ENCODE measurements around the gene TMEM129.

DNA sequence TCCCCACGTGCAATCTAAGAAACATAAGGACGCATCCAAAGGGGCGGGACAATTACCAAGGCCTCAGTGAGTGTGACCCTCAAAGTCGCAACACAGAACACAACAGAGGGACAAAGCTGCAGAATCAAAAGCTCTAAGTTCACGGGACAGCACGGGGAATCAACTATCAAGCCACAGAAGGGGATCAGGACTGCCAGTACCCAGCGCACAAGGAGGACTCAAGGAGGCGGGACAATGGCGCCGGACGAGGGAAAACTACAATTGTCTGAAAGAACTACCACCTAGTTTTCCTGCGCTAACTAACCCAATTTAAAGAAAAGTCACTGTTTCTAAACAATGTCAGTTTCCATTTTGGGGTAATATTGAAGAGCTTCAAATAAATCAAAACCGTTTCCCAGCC lies 38.3 kb downstream of the TMEM129 start:
- TF ChIP-seq, protein P1, sequence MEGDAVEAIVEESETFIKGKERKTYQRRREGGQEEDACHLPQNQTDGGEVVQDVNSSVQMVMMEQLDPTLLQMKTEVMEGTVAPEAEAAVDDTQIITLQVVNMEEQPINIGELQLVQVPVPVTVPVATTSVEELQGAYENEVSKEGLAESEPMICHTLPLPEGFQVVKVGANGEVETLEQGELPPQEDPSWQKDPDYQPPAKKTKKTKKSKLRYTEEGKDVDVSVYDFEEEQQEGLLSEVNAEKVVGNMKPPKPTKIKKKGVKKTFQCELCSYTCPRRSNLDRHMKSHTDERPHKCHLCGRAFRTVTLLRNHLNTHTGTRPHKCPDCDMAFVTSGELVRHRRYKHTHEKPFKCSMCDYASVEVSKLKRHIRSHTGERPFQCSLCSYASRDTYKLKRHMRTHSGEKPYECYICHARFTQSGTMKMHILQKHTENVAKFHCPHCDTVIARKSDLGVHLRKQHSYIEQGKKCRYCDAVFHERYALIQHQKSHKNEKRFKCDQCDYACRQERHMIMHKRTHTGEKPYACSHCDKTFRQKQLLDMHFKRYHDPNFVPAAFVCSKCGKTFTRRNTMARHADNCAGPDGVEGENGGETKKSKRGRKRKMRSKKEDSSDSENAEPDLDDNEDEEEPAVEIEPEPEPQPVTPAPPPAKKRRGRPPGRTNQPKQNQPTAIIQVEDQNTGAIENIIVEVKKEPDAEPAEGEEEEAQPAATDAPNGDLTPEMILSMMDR (conservative IDR thresholded peaks at IDR 0.05; ENCODE audit: low read depth in 2 of 2) = no peak
- TF ChIP-seq POLR2AphosphoS5 (IDR thresholded peaks at IDR 0.05; ENCODE audit: low read depth) (no peak), EZH2phosphoT487 (IDR thresholded peaks at IDR 0.05; ENCODE audit: unreplicated experiment) (no peak), EZH2 (IDR thresholded peaks at IDR 0.05; ENCODE audit: low read depth, unreplicated experiment) (no peak), JUNB (IDR thresholded peaks at IDR 0.05; ENCODE audit: unreplicated experiment) (no peak), ZNF114 (CRISPR knock-in tag; IDR thresholded peaks at IDR 0.05) (no peak), ZNF331 (CRISPR knock-in tag; IDR thresholded peaks at IDR 0.05; ENCODE audit: low read depth) (no peak), STAT1 (IDR thresholded peaks at IDR 0.05; ENCODE audit: unreplicated experiment) (no peak)
- TF ChIP-seq, protein P2, sequence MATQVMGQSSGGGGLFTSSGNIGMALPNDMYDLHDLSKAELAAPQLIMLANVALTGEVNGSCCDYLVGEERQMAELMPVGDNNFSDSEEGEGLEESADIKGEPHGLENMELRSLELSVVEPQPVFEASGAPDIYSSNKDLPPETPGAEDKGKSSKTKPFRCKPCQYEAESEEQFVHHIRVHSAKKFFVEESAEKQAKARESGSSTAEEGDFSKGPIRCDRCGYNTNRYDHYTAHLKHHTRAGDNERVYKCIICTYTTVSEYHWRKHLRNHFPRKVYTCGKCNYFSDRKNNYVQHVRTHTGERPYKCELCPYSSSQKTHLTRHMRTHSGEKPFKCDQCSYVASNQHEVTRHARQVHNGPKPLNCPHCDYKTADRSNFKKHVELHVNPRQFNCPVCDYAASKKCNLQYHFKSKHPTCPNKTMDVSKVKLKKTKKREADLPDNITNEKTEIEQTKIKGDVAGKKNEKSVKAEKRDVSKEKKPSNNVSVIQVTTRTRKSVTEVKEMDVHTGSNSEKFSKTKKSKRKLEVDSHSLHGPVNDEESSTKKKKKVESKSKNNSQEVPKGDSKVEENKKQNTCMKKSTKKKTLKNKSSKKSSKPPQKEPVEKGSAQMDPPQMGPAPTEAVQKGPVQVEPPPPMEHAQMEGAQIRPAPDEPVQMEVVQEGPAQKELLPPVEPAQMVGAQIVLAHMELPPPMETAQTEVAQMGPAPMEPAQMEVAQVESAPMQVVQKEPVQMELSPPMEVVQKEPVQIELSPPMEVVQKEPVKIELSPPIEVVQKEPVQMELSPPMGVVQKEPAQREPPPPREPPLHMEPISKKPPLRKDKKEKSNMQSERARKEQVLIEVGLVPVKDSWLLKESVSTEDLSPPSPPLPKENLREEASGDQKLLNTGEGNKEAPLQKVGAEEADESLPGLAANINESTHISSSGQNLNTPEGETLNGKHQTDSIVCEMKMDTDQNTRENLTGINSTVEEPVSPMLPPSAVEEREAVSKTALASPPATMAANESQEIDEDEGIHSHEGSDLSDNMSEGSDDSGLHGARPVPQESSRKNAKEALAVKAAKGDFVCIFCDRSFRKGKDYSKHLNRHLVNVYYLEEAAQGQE (IDR thresholded peaks at IDR 0.05; ENCODE audit: unreplicated experiment) = no peak

Data from GM23338 (cell line).